Keratinocyte (primary cell): Measurements from ENCODE around the gene SEC24D.

Experiments used
- CTCF ChIP-seq, 3 experiments: IDR thresholded peaks in 1 of 3; conservative IDR thresholded peaks in 1 of 3; optimal IDR thresholded peaks in 1 of 3; 2 replicates in 2 of 3; 3 replicates in 1 of 3; pipeline versions ENCODE3 to v1.5.1; 2011; ENCODE audit warnings: low read length in 3 of 3, mild to moderate bottlenecking in 3 of 3, moderate library complexity in 2 of 3, control low read depth in 1 of 3, inconsistent platforms in 1 of 3; ENCODE audit not compliant: insufficient read depth in 2 of 3; ENCODE audit errors: extremely low read depth in 1 of 3
- EZH2 ChIP-seq: IDR thresholded peaks from one replicate; pipeline ENCODE4 v1.6.1; 2012; ENCODE audit warnings: inconsistent platforms, mild to moderate bottlenecking, low read length, moderate library complexity

DNA sequence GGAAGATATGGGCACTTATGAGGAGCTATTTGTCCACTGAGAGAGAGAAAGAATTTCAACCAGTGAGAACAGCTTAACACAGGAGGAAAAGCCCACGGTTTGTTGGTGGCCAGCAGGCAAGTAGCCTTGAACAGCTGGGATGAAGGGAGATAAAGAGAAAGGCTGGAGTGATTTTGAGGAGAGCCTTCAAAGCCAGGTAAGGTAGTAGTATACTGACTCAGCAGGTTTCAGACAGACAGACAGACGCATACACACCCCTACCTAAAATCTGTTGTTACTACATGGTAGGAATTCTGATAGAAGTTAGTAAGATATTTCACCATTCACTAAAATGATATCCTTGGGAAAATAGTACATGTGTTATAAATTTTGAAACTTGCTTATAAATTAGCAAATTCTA is 60.5 kb downstream of the SEC24D start:
- TF ChIP-seq CTCF (optimal IDR thresholded peaks at IDR 0.05 in 1 of 3, IDR thresholded peaks at IDR 0.05 in 1 of 3, conservative IDR thresholded peaks at IDR 0.05 in 1 of 3; ENCODE audit: extremely low read depth in 1 of 3, insufficient read depth in 2 of 3, low read length in 3 of 3) = no peak
- TF ChIP-seq EZH2 = no peak
